D721Med (cell line): ENCODE measurements around the gene XXYLT1.
"Not testable (repeated sequence)": the region's sequence is repeated elsewhere in the genome, so short reads cannot be mapped to it uniquely, and the experiment has no call there.

Source experiments
- DNase-seq: peaks from one replicate; pipeline ENCODE4 v3.0.0; 2011; ENCODE audit warnings: low spot score; ENCODE audit not compliant: insufficient read length
- FAIRE-seq: peaks from 2 replicates; lab custom pipeline; 2011; peaks lifted over from hg19 to GRCh38; lab: Jason Lieb, UNC
- TF ChIP-seq, protein P1 (sequence below): IDR thresholded peaks from 2 replicates; pipeline ENCODE4 v1.5.1; 2012; ENCODE audit warnings: mild to moderate bottlenecking, control low read depth; ENCODE audit not compliant: insufficient read depth; ENCODE audit errors: missing control alignments

XXYLT1 gene

DNA sequence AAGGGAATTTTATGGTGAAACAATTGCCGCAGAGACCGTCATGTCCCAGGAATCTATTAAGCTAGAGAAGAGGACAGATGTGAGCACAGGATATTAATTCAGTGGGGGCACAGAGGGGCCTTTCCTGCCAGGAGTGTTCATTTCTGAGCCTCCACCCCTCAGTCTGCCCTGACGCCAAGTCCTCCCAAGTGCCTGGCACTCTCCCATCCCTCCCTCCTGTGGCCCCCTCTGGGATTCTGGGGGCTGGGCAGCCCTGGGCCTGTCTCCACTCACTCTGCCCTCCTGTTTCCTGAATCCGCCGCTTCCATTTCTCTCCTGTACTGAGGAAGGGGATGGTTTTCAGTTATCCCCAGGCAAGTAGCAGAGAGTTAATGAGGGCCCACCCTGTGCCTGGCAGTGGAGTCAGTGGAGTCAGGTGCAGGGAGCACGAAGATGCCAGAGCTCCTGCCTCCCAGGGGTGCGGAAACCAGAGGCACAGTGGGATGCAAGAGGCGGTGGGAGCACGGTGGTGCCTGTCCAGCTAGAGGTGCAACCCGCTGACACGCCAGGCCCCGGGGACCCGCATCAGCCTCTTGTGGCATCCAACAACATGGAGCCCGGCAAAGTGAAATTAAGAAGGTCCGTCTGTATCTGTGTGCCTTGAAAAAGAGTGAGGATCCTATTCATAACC lies 212.5 kb downstream of the XXYLT1 start:
- TF ChIP-seq, protein P1, sequence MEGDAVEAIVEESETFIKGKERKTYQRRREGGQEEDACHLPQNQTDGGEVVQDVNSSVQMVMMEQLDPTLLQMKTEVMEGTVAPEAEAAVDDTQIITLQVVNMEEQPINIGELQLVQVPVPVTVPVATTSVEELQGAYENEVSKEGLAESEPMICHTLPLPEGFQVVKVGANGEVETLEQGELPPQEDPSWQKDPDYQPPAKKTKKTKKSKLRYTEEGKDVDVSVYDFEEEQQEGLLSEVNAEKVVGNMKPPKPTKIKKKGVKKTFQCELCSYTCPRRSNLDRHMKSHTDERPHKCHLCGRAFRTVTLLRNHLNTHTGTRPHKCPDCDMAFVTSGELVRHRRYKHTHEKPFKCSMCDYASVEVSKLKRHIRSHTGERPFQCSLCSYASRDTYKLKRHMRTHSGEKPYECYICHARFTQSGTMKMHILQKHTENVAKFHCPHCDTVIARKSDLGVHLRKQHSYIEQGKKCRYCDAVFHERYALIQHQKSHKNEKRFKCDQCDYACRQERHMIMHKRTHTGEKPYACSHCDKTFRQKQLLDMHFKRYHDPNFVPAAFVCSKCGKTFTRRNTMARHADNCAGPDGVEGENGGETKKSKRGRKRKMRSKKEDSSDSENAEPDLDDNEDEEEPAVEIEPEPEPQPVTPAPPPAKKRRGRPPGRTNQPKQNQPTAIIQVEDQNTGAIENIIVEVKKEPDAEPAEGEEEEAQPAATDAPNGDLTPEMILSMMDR, result no peak
- DNase-seq (no peak), FAIRE-seq (no peak)

DNA sequence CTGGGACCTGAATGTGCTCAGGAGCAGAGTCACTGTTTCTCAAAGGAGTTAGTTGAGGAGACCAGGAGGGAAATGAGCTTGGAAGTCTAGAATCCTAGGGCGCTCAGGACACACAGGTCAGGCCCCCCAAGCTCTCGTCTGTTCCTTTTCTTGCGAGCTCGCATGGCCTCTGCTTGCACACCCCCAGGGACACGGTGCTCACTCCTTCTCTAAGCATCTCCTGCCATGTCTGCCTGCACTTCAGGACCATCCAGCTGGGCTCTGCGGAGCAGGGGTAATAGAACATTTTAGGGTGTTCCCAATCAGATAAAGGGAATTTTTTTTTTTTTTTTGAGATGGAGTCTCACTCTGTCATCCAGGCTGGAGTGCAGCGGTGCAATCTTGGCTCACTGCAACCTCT lies 213.2 kb downstream of the XXYLT1 start:
- TF ChIP-seq, protein P1, result no peak
- DNase-seq (no peak), FAIRE-seq (no peak)

DNA sequence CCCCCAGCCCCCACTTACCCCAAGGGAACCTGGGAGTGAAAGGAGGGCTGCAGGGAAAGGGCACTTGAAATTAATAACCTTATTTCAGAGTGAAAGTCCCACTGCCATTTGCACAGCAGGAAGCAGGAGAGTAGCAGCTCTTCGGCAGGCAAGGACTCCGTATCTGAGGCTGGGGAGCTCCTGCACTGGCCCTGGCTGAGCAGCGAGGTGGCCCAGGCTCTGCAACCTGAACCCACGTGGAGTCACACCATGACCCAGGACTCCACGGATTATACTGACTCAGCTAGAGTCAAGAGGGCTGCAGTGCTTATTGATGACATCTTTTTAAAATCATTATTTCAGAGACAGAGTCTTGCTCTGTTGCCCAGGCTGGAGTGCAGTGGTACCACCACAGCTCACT lies 214.5 kb downstream of the XXYLT1 start:
- FAIRE-seq, result no peak
- DNase-seq, result no peak
- TF ChIP-seq, protein P1, result no peak

- no peak for FAIRE-seq
Observed at GRCh38 chr3:195054311-195054710, 216.6 kb downstream of the XXYLT1 start.

GRCh38 chr3:195052939-195053338 lies 218.0 kb downstream of the XXYLT1 start:
- TF ChIP-seq, protein P1, result no peak
- no peak for DNase-seq
- FAIRE-seq, result no peak

More at GRCh38 chr3:195054311-195054710, 216.6 kb downstream of the XXYLT1 start:
- TF ChIP-seq, protein P1, result no peak
- no peak for DNase-seq

- FAIRE-seq, DNase-seq: not testable (repeated sequence)
Observed at GRCh38 chr3:195050296-195050695, 220.7 kb downstream of the XXYLT1 start.

GRCh38 chr3:195048059-195048905 lies 222.7 kb downstream of the XXYLT1 start:
- DNase-seq (no peak), FAIRE-seq (no peak)
- TF ChIP-seq, protein P1, result no peak
